GM06990 (cell line): ENCODE results near the gene RRBP1.

ENCODE experiments used
- DNase-seq: peaks from one replicate; pipeline ENCODE4 v3.0.0-alpha.2; 2011; ENCODE audit not compliant: insufficient read length; ENCODE audit errors: extremely low read depth
- H3K27me3 ChIP-seq: replicated peaks from 2 replicates; pipeline ENCODE4 v1.6.0; 2011; ENCODE audit warnings: low read length; ENCODE audit not compliant: control insufficient read depth, insufficient read depth
- H3K36me3 ChIP-seq: 2 replicates; pipeline ENCODE4 v1.5.1; 2011; ENCODE audit warnings: low read length; ENCODE audit not compliant: control insufficient read depth, insufficient read depth
- H3K4me3 ChIP-seq: replicated peaks from 2 replicates; pipeline ENCODE4 v1.5.1; 2011; ENCODE audit warnings: low read depth, mild to moderate bottlenecking, control low read depth, low read length
- TF ChIP-seq, protein P1 (sequence below): IDR thresholded peaks from 2 replicates; pipeline ENCODE4 v1.5.1; 2011; ENCODE audit warnings: low read length, control low read depth, mild to moderate bottlenecking, inconsistent platforms; ENCODE audit not compliant: insufficient read depth, poor library complexity, severe bottlenecking

Gene RRBP1, protein sequence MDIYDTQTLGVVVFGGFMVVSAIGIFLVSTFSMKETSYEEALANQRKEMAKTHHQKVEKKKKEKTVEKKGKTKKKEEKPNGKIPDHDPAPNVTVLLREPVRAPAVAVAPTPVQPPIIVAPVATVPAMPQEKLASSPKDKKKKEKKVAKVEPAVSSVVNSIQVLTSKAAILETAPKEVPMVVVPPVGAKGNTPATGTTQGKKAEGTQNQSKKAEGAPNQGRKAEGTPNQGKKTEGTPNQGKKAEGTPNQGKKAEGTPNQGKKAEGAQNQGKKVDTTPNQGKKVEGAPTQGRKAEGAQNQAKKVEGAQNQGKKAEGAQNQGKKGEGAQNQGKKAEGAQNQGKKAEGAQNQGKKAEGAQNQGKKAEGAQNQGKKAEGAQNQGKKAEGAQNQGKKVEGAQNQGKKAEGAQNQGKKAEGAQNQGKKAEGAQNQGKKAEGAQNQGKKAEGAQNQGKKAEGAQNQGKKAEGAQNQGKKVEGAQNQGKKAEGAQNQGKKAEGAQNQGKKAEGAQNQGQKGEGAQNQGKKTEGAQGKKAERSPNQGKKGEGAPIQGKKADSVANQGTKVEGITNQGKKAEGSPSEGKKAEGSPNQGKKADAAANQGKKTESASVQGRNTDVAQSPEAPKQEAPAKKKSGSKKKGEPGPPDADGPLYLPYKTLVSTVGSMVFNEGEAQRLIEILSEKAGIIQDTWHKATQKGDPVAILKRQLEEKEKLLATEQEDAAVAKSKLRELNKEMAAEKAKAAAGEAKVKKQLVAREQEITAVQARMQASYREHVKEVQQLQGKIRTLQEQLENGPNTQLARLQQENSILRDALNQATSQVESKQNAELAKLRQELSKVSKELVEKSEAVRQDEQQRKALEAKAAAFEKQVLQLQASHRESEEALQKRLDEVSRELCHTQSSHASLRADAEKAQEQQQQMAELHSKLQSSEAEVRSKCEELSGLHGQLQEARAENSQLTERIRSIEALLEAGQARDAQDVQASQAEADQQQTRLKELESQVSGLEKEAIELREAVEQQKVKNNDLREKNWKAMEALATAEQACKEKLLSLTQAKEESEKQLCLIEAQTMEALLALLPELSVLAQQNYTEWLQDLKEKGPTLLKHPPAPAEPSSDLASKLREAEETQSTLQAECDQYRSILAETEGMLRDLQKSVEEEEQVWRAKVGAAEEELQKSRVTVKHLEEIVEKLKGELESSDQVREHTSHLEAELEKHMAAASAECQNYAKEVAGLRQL (N-terminal part only)

GRCh38 chr20:17682103-17682888 lies at the start of gene RRBP1:
TSS of gene RRBP1 (minus strand) at chr20:17682242. CDS start at chr20:17660507, 21,735 bp downstream.
- Histone ChIP-seq H3K4me3 (peak within 1 kb of the TSS; percentile 83), H3K36me3 (no peaks in the 10 kb centered on the region), H3K27me3 (no peaks in the 10 kb centered on the region; the same call in 1 of the 2 replicates)
- peak; percentile 99 for DNase-seq
- TF ChIP-seq, protein P1, sequence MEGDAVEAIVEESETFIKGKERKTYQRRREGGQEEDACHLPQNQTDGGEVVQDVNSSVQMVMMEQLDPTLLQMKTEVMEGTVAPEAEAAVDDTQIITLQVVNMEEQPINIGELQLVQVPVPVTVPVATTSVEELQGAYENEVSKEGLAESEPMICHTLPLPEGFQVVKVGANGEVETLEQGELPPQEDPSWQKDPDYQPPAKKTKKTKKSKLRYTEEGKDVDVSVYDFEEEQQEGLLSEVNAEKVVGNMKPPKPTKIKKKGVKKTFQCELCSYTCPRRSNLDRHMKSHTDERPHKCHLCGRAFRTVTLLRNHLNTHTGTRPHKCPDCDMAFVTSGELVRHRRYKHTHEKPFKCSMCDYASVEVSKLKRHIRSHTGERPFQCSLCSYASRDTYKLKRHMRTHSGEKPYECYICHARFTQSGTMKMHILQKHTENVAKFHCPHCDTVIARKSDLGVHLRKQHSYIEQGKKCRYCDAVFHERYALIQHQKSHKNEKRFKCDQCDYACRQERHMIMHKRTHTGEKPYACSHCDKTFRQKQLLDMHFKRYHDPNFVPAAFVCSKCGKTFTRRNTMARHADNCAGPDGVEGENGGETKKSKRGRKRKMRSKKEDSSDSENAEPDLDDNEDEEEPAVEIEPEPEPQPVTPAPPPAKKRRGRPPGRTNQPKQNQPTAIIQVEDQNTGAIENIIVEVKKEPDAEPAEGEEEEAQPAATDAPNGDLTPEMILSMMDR, result peak; percentile 94

DNA sequence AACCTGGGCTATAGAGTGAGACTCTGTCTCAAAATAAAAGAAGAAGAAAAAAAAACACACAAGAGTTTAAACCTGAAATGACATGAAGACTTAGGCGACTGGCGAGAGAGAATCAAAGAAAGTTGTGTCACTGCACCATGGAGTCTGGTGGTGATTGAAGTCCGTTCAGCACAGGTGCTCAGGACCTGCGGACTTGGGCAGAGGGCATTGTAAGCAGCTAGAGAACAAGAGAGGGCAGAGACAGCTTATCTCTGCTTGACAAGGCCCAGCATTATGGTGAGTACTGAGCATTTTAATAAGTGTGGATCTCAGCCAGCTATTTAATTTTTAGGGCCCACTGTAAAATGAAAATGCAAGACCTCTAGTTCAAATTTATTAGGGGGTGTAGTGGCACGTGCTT lies 49.2 kb upstream of the RRBP1 start:
- H3K36me3 ChIP-seq, result no peaks in the 10 kb centered on the region
- no peak for DNase-seq
- TF ChIP-seq, protein P1, result no peak
- H3K27me3 ChIP-seq, result no peaks in the 10 kb centered on the region; the same call in 1 of the 2 replicates
- H3K4me3 ChIP-seq, result no peak overlapping the region

DNA sequence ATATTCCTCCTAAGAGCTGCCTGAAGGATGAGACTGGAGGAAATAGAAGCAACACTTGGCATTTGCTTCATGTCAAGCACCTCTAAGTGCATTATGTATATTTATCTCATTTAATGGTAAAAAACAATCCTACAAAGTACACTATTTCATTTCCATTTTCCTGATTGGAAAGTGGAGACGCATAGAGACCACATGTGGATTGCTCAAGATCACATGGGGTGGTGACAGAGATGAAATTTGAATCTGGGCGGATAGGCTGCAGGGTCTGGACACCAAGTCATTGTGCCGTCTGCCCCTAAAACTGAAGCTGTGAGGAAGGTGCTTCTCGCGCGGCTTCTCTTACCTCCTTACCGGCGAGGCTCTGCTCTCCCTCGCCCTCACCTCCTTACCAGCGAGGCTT lies 48.0 kb upstream of the RRBP1 start:
- Histone ChIP-seq H3K36me3 (no peaks in the 10 kb centered on the region), H3K27me3 (no peaks in the 10 kb centered on the region; the same call in 1 of the 2 replicates), H3K4me3 (no peak overlapping the region)
- no peak for DNase-seq
- TF ChIP-seq, protein P1, result no peak

GRCh38 chr20:17728074-17728473 lies 46.0 kb upstream of the RRBP1 start:
- H3K27me3 ChIP-seq, result no peaks in the 10 kb centered on the region; the same call in 1 of the 2 replicates
- H3K36me3 ChIP-seq, result no peaks in the 10 kb centered on the region
- H3K4me3 ChIP-seq, result no peak overlapping the region
- TF ChIP-seq, protein P1, result no peak
- DNase-seq, result no peak

DNA sequence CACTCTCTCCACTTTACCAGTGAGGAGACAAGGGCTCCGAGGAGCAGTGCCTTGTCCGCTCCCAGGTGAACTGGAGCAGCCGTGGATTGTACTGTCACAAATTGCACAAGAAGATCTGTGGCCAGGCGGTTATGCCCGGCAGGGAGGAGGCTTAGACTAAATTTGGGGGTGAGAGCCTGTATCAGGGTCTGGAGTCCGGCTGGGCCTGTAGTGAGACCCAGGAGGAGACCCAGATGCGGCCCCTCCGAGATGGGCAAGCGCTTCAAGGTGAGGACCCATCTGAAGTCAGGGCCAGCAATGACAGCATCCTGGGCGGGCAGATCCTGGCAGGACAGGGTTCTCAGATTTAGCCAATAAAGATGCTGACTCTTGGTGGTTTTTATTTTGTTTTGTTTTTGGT lies 45.3 kb upstream of the RRBP1 start:
- DNase-seq, result no peak
- Histone ChIP-seq H3K36me3 (no peaks in the 10 kb centered on the region), H3K4me3 (no peak overlapping the region), H3K27me3 (no peaks in the 10 kb centered on the region; the same call in 1 of the 2 replicates)
- TF ChIP-seq, protein P1, result no peak
